GM15510 (cell line): ENCODE measurements around the gene NUMA1.

Experiments used
- POLR2A ChIP-seq: IDR thresholded peaks from 3 replicates; pipeline ENCODE4 v1.6.1; 2011; ENCODE audit warnings: borderline replicate concordance; ENCODE audit not compliant: insufficient read length; ENCODE audit errors: extremely low read depth

The NUMA1 gene

GRCh38 chr11:72041364-72042063 lies 38.8 kb downstream of the NUMA1 start:
- TF ChIP-seq POLR2A = no peak

- TF ChIP-seq POLR2A = no peak
Measured at GRCh38 chr11:72040491-72041363, 39.6 kb downstream of the NUMA1 start.

- no peak for TF ChIP-seq POLR2A
Measured at GRCh38 chr11:72039856-72040401, 40.4 kb downstream of the NUMA1 start.

GRCh38 chr11:72039031-72039855 lies 41.1 kb downstream of the NUMA1 start:
- TF ChIP-seq POLR2A = no peak

- TF ChIP-seq POLR2A = no peak
Measured at GRCh38 chr11:72038491-72038890, 41.9 kb downstream of the NUMA1 start.

- no peak for TF ChIP-seq POLR2A
Measured at GRCh38 chr11:72037554-72038311, 42.6 kb downstream of the NUMA1 start.

- no peak for TF ChIP-seq POLR2A
Measured at GRCh38 chr11:72036687-72037086, 43.7 kb downstream of the NUMA1 start.

- no peak for TF ChIP-seq POLR2A
Measured at GRCh38 chr11:72030472-72031045, 49.8 kb downstream of the NUMA1 start.

- no peak for TF ChIP-seq POLR2A
Measured at GRCh38 chr11:72026090-72026489, 54.3 kb downstream of the NUMA1 start.

- no peak for TF ChIP-seq POLR2A
Measured at GRCh38 chr11:72024069-72024754, 56.1 kb downstream of the NUMA1 start.

- no peak for TF ChIP-seq POLR2A
Measured at GRCh38 chr11:72023335-72023734, 57.0 kb downstream of the NUMA1 start.

- no peak for TF ChIP-seq POLR2A
Measured at GRCh38 chr11:72018171-72018570, 62.2 kb downstream of the NUMA1 start.

- no peak for TF ChIP-seq POLR2A
Measured at GRCh38 chr11:72015511-72016061, 64.8 kb downstream of the NUMA1 start.

- no peak for TF ChIP-seq POLR2A
Measured at GRCh38 chr11:72014761-72015320, 65.5 kb downstream of the NUMA1 start.
